Fibroblast of peridontal ligament (primary cell): ENCODE data around the gene FOXN3.

ENCODE experiments used
- DNase-seq: peaks from one replicate; pipeline ENCODE4 v3.0.0-alpha.2; 2010; ENCODE audit errors: extremely low read depth

Gene FOXN3

GRCh38 chr14:89331398-89331797 is 85.6 kb downstream of the FOXN3 start:
- no peak for DNase-seq

GRCh38 chr14:89330236-89331002 is 86.6 kb downstream of the FOXN3 start:
- peak; percentile 96 for DNase-seq

- DNase-seq, result peak; percentile 41
Observed at GRCh38 chr14:89327771-89328212, 89.2 kb downstream of the FOXN3 start.

DNA sequence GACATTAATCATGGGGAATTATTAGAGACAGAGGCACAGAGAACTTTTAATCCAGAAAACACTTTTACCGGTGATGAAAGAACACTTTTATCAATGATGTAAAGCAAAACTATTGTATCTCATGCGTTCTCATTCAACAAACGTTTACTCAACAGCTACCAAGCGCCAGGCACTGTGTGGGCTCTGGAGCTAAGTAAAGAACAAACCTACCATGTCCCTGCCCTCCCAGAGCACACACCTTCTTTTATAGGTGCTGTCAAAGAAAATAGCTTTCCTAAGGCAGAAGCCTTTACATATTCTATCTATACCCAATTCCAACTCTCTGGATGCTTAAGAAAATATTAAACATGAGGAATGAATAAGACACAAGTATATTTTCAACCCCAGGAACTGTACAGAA is 91.1 kb downstream of the FOXN3 start:
- no peak for DNase-seq

DNA sequence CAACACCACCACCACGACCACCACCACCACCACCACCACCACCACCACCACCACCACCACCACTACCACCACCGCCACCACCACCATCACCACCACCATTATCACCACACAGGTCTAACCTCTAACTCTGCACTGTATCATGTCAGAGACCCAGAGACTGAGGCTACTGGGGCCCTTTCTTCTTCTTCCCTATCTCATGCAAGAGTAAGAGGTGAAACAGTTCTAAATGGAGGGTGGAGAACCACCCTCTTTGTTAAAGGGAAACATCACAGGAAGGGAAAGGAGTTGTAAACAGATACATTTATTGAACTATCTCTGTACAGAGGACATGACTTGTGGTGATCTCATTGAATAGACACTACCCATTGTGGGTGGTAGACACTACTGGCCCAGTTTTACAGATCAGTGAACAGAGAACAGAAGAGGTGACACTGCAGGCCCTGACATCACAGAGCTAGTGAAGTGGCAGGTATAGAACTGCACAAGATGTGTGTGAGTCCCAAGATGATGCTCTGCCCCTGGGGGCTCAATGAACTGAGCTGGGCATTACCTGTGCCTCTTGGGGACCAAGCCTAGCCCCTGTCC is 91.6 kb downstream of the FOXN3 start:
- DNase-seq, result no peak

DNA sequence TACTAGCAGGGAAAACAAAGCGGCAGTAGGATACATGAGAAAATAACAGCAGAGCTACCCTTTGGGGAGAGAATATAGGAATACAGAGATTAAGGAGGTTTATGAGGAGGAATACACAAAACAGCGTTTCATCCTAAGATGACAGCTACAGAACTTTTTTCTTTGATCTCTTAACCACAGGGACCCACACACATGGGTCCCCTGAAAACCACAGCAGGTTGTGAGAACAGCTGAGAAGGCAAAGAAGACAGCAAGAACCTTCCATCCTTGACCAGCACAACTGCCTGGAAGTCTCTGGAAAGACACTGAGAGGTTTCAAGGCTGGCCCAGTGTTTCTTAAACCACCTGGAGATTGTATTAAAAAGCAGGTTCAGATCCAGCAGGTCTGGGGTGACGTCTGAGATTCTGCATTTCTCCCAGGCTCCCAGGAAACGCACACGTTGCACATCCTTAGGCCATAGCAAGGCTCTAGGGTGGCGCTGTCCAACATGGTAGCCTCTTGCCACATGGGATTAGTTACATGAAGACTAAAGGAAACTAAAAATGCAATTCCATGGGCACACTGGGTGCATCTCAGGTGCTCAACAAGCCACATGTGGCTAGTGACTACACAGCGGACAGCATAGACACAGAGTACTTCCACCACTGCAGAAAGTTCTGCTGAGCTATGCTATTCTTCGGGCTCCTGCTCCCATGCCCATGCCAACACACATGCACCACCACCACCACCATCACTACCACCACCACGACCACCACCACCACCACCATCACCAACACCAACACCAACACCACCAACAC is 92.3 kb downstream of the FOXN3 start:
- DNase-seq, result no peak

DNA sequence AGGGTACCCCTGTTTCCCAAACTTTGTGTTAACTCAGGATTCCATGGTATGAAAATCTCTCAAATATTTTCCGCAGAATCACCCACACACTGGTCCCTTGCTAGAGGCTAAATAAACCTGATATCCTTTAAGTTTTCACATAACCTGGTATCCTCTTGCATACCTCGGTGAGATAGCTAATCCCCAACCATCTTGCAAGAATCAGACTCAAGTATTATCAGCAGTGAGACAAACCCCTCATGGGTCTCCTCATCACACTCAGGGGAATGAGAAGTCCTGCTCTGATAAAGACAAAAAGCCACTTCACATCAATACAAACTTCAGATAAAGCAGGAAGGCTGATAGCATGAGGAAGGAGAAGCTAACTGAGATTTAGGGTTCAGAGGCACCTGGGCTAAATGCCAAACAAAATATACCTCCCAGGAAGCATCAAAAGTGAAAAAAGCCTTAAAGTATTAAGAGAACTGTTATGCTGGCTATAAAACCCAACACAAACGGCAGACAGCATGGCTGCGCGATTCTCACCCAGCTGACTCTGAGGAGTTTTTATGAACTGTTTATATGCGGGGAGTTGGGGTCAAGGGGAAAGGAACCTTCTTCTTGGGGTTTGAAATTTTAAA is 96.5 kb downstream of the FOXN3 start:
- DNase-seq, result no peak

DNA sequence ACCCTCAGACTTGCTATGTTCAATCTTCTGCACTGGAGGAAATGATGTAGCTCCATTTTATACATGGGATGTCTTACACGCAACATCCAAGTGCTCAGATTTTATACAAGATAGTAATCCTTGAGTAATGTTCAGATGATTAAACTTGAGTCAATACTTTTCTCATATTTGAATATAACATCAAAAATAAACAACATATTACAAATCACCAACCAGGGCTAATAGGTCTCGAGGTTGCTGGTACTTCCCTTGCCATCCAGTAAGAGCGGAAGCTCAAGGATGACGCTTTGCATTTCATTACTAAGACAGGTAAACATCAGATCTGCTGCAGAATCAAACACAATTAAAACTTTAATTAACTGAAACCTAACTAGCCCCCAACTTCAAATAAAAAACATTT is 97.3 kb downstream of the FOXN3 start:
- DNase-seq, result no peak

GRCh38 chr14:89317051-89317691 is 99.9 kb downstream of the FOXN3 start:
- DNase-seq, result no peak

DNA sequence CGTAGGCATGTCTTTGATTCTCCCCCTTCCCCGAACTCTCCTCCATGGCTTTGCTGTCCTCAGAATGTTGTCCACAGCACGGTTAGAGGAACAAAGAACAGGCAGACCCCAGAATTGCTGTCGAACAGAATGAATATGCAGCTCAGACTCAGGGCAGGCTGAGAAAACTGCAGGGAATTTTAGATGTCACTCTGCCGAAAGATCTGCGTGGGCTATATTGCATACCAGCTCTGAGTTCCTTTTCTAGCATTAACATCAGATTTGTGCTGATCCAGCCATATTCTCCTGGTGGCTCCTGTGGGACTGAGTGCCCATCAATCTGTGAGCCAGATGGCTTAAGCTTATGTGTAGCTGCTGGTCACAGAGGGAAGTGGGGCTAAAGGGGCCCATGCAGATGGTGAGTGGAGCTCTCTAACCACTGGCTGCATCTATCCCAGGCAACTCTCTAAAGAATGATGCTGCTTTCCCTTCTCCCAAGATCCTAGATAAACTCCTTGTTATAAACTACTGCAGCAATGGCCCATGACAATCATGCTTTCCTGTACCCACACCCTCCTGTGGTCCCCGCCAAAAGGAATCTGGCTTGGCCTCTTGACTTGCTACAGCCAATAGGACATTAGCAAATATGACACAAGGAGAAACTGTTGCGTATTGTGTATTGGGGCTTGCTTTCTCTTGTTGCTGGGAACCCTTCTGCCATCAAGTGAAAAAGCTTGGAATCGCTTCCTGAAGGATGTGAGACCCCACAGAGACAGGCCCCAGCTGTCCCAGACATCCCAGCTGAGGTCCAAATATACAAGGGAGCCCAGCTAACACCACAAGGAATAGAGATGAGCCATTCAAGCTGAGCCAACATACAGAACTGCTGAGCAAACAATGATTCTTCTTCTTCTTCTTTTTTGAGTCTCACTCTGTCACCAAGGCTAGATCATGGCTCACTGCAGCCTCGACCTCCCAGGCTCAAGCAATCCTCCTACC is 101.3 kb downstream of the FOXN3 start:
- no peak for DNase-seq

DNA sequence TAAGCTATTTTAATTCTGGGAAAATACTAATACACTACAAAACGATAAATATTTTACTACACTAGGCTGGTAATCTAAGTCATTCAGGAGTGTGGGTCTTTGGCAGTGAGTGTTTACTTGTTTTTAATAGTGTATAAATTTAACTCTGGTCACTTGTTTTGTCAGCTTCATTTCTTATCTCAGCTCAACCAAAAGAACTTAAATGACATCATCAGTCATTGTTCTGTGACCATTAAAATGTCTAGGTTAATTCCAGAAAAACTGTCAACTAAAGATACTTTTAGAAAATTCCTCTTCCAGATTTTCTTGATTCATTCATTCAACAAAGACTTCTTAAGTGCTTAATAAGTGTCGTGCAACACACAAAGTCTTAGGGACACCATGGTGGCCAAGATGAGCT is 102.8 kb downstream of the FOXN3 start:
- no peak for DNase-seq

- DNase-seq, result no peak
Observed at GRCh38 chr14:89312932-89313331, 104.1 kb downstream of the FOXN3 start.

- DNase-seq, result no peak
Observed at GRCh38 chr14:89310211-89310610, 106.8 kb downstream of the FOXN3 start.

DNA sequence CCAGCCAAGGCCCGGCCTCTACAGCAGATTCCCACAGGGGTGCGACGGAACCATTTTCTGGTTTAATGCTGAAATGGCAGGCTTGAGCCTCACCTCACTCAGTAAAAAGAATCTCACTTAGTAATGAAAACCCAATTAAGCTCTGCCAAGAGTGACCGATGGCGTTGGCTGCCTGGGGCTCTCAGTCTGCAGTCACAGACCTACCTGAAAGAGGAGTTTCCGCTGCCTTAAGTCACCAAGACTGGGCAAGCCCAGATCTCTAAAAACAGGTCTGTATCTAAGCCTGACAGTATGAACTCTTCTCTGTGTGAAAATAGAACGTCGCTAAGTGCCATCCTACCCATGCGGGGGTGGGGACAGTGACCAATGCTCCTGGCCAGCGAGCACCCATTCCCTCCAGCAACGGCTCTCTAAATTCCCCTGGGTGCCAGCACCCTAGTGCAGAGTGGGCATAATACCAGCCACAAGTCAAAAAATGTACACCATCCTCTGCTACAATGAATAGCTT is 107.3 kb downstream of the FOXN3 start:
- DNase-seq, result no peak

DNA sequence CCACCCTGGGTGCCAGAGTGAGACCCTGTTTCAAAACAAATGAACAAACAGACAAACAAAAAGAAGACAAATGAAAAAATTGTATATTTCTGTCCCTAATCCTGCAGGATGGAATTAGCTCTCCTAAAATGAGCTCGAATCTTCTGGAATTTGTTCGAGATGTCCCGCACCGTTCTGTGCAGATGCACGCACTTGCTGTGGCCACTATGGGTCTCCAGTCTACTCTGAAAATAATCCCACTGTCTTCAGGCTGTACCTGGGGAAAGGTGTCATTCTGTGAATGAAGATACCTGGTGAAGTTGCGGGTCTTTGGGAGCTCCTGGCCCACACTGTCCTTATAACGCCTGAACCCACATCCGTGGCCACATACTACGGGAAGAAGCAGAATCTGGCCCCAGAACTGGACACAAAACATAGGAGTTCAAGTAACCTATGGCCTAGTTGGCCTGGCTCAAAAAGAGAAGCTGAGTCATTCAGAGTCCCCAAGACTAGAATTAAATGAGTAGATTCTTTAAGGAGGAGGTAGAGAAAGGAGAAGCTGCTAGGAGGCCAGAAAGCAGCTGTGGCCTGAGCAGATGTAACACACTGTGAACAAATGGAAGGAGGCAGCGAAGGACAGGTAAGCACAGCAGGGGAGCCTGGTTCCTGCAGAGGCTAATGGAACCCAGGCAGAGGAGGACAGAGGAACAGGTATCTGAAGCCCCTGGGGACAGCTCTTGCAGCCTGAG is 108.6 kb downstream of the FOXN3 start:
- peak; percentile 33 for DNase-seq

GRCh38 chr14:89307409-89307808 is 109.6 kb downstream of the FOXN3 start:
- DNase-seq, result no peak

GRCh38 chr14:89304972-89305703 is 111.9 kb downstream of the FOXN3 start:
- DNase-seq, result peak; percentile 80

- DNase-seq, result no peak
Observed at GRCh38 chr14:89304561-89304960, 112.5 kb downstream of the FOXN3 start.
